Measurements from ENCODE around the gene PAQR9.

DNA sequence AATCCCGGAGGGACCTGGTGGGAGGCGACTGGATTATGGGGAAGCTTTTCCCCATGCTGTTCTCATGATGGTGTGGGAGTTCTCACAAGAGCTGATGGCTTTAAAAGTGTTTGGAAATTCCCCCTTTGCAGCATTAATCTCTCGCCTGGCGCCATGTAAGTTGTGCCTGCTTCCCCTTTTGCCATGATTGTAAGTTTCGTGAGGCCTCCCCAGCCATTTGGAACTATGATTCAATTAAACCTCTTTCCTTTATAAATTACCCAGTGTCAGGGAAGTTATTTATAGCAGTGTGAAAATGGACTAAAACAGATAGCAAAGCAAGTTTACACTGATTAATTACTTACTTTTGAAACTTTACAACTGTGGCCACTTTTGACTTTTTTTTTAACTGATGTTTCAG is 27.2 kb upstream of the PAQR9 start:
- no peak for TF ChIP-seq EZH2 (IDR thresholded peaks at IDR 0.05; ENCODE audit: insufficient read depth, low read length)
- TF ChIP-seq, protein P1, sequence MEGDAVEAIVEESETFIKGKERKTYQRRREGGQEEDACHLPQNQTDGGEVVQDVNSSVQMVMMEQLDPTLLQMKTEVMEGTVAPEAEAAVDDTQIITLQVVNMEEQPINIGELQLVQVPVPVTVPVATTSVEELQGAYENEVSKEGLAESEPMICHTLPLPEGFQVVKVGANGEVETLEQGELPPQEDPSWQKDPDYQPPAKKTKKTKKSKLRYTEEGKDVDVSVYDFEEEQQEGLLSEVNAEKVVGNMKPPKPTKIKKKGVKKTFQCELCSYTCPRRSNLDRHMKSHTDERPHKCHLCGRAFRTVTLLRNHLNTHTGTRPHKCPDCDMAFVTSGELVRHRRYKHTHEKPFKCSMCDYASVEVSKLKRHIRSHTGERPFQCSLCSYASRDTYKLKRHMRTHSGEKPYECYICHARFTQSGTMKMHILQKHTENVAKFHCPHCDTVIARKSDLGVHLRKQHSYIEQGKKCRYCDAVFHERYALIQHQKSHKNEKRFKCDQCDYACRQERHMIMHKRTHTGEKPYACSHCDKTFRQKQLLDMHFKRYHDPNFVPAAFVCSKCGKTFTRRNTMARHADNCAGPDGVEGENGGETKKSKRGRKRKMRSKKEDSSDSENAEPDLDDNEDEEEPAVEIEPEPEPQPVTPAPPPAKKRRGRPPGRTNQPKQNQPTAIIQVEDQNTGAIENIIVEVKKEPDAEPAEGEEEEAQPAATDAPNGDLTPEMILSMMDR (IDR thresholded peaks at IDR 0.05; ENCODE audit: insufficient read depth, low read depth, low read length) = no peak
